HG03280 (cell line): Measurements from ENCODE around the gene LCN1.
"Not testable (repeated sequence)": the region's sequence is repeated elsewhere in the genome, so short reads cannot be mapped to it uniquely, and the experiment has no call there.

ENCODE experiments used
- ATAC-seq: cut with Tn5 transposase; IDR thresholded peaks from one replicate; pipeline ENCODE4 v1.9.1; 2021; ENCODE audit warnings: mild to moderate bottlenecking, moderate library complexity; ENCODE audit not compliant: unreplicated experiment

Gene LCN1

GRCh38 chr9:135545646-135546176 lies 24.5 kb downstream of the LCN1 start, which contains the start of gene OBP2A:
TSS of gene OBP2A (plus strand) at chr9:135546126. CDS start at chr9:135546181, 55 bp downstream.
- not testable (repeated sequence) for ATAC-seq

- ATAC-seq: not testable (repeated sequence)
Measured at GRCh38 chr9:135546792-135547617, 25.8 kb downstream of the LCN1 start.

- no peak for ATAC-seq
Measured at GRCh38 chr9:135547756-135548736, 26.8 kb downstream of the LCN1 start.

GRCh38 chr9:135549478-135550343 lies 28.5 kb downstream of the LCN1 start:
- ATAC-seq: not testable (repeated sequence)

- ATAC-seq: no peak
Measured at GRCh38 chr9:135550344-135550918, 29.2 kb downstream of the LCN1 start.

- no peak for ATAC-seq
Measured at GRCh38 chr9:135551031-135551430, 29.8 kb downstream of the LCN1 start.

GRCh38 chr9:135551456-135551855 lies 30.2 kb downstream of the LCN1 start:
- no peak for ATAC-seq

- ATAC-seq: no peak
Measured at GRCh38 chr9:135552021-135552697, 30.9 kb downstream of the LCN1 start.

GRCh38 chr9:135552698-135553171 lies 31.5 kb downstream of the LCN1 start:
- no peak for ATAC-seq

GRCh38 chr9:135554718-135555117 lies 33.5 kb downstream of the LCN1 start:
- ATAC-seq: no peak

- ATAC-seq: no peak
Measured at GRCh38 chr9:135555203-135555602, 34.0 kb downstream of the LCN1 start.

GRCh38 chr9:135555910-135556309 lies 34.7 kb downstream of the LCN1 start:
- ATAC-seq: no peak

- ATAC-seq: no peak
Measured at GRCh38 chr9:135559606-135560005, 38.4 kb downstream of the LCN1 start.

- no peak for ATAC-seq
Measured at GRCh38 chr9:135561391-135562234, 40.4 kb downstream of the LCN1 start, which contains the start of gene PAEP. TSS of gene PAEP (plus strand) at chr9:135561756.

GRCh38 chr9:135562235-135562745 lies 41.0 kb downstream of the LCN1 start:
- ATAC-seq: no peak

- ATAC-seq: no peak
Measured at GRCh38 chr9:135563039-135563476, 41.8 kb downstream of the LCN1 start.

GRCh38 chr9:135563858-135564257 lies 42.6 kb downstream of the LCN1 start:
- no peak for ATAC-seq

GRCh38 chr9:135565141-135565628 lies 43.9 kb downstream of the LCN1 start:
- ATAC-seq: no peak
